Measurements from ENCODE around the gene ATF6.
A peak's percentile ranks its signal among the peaks of the same experiment; 100 is the strongest.
"Not testable (repeated sequence)": the region's sequence is repeated elsewhere in the genome, so short reads cannot be mapped to it uniquely, and the experiment has no call there.

Gene ATF6

DNA sequence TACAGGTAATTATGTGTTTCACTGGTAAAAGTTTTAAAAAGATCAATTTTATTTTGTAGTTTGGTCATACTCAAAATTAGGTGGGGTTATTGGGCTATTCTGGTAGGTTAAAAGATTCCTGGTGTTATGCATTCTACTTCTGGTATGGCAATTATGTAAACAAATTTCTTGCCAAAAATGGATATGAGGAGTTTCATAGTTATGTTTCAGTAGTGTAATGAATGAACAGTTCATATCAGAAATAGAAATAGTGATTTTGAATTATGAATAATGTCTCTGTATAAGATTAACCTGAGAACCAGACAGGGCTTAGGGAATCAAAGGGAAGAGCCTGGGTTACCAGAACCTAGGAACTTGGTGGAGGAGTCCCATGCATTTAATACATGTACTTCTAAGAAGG lies 15.9 kb downstream of the ATF6 start:
- no peak for DNase-seq

DNA sequence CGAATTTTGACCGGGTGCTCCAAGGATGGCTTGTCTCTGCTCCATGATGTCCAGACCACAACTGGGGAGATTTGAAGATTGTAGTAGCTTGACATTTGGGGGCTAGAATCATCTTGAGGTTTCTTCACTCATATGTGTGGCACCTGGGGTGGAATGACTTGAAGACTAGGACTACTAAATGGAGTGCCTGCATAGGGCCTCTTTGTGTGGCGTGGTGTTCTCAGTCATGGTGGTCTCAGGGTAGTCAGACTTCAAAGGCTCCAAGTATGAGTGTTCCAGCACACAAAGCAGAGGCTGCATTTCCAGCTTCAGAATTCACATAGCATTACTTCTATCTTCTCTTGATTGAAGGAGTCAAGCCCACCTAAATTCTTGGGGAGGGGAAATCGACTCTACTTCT lies 16.8 kb downstream of the ATF6 start:
- DNase-seq = no peak

GRCh38 chr1:161784968-161785367 lies 18.8 kb downstream of the ATF6 start:
- DNase-seq = no peak

DNA sequence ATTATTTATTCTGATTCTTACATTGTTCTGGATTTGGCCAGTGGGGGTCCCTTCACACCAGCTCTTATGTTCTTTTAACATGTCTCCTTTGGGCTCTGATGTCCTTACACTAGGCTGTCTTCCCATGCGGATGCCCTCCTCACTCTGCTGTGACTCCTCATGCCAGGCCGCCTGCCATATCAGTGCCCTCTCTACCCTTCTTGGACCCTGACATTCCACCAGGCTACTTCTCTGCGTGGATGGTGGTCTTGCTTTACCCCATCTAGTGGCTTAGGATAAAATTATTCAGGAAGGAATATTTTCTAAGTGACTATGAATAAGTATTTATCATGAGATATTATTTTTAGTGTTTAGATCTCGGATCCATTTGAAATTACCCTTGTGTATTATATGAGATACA lies 21.2 kb downstream of the ATF6 start:
- DNase-seq = no peak

- no peak for DNase-seq
These were observed 24.6 kb downstream of the ATF6 start for GRCh38 chr1:161790587-161791317.

GRCh38 chr1:161791904-161792655 lies 26.0 kb downstream of the ATF6 start:
- no peak for DNase-seq

DNA sequence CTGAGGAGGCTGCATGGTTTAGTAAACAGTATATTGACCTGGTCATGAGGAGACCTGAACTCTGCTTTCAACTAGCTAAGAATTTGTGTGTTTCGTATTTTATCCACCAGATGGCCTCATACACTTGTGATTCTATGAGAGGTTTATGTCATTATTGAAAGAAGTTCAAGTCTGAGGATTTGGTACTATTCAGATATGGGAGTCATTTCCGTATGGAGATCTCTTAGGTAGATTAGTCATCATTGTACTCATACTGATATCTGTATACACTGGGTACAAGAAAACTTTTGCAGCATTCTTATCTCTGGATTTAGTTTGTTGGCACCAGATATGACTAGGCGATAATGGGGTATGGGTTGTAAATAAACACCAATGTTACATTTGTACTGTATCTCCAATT lies 26.6 kb downstream of the ATF6 start:
- DNase-seq = peak; percentile 75

GRCh38 chr1:161799792-161800191 lies 33.7 kb downstream of the ATF6 start:
- DNase-seq = no peak

- DNase-seq = peak; percentile 55
These were observed 35.8 kb downstream of the ATF6 start for GRCh38 chr1:161801955-161802354.

GRCh38 chr1:161803181-161803580 lies 37.1 kb downstream of the ATF6 start:
- DNase-seq = no peak

GRCh38 chr1:161805399-161806197 lies 39.5 kb downstream of the ATF6 start:
- DNase-seq = no peak

- not testable (repeated sequence) for DNase-seq
These were observed 43.1 kb downstream of the ATF6 start for GRCh38 chr1:161809202-161809601.

- DNase-seq = not testable (repeated sequence)
These were observed 43.5 kb downstream of the ATF6 start for GRCh38 chr1:161809656-161810055.

GRCh38 chr1:161810780-161811179 lies 44.7 kb downstream of the ATF6 start:
- DNase-seq = no peak

DNA sequence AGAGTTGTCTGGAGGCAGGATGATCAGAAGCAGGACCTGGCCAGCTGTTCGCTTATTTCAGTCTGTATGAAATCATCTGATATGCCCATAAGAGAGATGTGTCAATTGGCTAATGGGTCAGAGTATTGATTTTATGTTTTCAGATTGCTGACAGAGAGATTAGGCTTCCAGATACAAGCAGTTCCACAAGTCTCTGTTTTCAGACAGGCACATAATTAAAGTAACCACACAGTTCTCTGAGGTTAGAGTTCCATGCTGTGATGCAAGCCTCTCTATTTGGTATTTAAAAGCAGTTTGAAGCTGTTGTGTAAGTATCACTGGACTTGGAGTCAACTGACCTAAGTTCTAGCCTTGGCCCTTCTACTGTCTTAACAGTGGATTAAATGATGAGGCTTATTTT lies 50.1 kb downstream of the ATF6 start:
- peak; percentile 19 for DNase-seq

- no peak for DNase-seq
These were observed 51.1 kb downstream of the ATF6 start for GRCh38 chr1:161817176-161817730.

DNA sequence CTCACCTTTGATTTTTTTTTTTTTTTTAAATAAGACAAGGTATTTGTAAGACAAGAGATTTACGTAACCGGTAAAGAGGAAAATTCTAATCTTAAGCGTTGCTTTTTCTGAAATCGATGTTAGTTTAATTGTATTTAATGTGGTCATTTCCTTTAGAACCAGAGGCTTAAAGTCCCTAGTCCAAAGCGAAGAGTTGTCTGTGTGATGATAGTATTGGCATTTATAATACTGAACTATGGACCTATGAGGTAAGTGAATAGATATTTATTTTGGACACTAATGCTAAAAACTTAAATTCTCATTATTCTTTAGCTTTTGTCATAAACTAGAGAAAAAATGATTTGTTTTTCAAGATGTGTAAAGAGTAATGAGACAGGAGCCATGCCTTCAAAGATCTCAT lies 54.8 kb downstream of the ATF6 start:
- no peak for DNase-seq

GRCh38 chr1:161824618-161825017 lies 58.5 kb downstream of the ATF6 start:
- DNase-seq = no peak

DNA sequence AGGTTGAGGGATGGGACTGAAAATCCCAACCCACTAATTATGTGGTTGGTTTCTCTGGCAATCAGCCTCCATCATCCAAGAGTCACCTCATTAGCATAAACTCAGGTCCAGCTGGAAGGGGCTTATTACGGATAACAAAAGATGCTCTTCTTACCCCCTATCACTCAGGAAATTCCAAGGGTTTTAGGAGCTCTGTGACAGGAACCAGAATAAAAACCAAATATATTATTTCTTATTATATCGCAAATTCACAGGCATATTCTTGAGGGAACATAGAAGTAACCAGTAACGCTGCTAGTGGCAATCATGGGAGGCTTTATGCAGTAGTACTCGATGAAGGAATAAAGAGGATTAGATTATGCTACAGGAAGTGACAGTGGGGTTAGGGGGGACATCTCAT lies 59.7 kb downstream of the ATF6 start:
- no peak for DNase-seq

GRCh38 chr1:161826478-161826877 lies 60.4 kb downstream of the ATF6 start:
- no peak for DNase-seq

DNA sequence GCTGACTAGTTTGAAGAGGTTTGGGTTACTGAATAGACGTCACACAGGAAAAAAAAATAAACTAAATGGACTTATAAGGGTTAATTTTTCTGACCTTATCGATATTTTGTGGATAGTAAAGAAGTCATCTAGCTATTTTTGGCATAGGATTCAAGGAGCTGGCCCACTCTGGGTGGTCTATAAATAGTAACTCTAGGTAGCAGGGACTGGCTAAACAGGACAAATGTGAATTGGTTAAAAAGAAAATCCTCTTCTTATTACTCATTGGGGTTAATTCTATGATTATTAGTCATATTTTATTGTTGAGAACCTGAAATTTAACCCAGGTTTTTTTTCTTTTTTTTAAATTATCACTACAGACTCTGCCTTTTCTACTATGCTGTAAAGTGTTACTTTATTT lies 61.7 kb downstream of the ATF6 start:
- DNase-seq = no peak

- not testable (repeated sequence) for DNase-seq
These were observed 66.3 kb downstream of the ATF6 start for GRCh38 chr1:161832299-161832907.
